DND-41 (cell line): ENCODE results near the gene RNF111.

Experiments used
- EZH2 ChIP-seq: IDR thresholded peaks from 3 replicates; pipeline ENCODE4 v1.6.1; 2012; ENCODE audit warnings: borderline replicate concordance, low read depth, mild to moderate bottlenecking, moderate library complexity, low read length, inconsistent platforms; ENCODE audit not compliant: severe bottlenecking
- TF ChIP-seq, protein P1 (sequence below): IDR thresholded peaks from 2 replicates; pipeline ENCODE4 v1.5.1; 2012; ENCODE audit warnings: borderline replicate concordance, low read length, moderate library complexity, mild to moderate bottlenecking; ENCODE audit not compliant: poor library complexity, severe bottlenecking; ENCODE audit errors: extremely low read depth

DNA sequence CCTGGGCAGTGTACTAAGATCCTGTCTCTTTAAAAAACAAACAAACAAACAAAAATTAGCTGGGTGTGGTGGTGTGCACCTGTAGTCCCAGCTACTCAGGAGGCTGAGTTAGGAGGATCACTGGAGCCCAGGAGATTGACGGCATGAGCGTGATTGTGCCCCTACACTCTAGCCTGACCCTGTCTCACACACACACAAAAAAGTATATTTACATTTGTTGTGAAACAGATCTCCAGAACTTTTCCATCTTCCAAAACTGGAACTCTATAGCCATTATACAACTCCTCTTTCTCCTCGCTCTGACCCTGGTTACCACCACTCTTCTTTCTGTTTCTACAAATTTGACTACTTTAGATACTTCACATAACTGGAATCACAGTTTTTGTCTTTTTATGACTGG, 61.4 kb downstream of the RNF111 start:
- no peak for TF ChIP-seq EZH2
- TF ChIP-seq, protein P1, sequence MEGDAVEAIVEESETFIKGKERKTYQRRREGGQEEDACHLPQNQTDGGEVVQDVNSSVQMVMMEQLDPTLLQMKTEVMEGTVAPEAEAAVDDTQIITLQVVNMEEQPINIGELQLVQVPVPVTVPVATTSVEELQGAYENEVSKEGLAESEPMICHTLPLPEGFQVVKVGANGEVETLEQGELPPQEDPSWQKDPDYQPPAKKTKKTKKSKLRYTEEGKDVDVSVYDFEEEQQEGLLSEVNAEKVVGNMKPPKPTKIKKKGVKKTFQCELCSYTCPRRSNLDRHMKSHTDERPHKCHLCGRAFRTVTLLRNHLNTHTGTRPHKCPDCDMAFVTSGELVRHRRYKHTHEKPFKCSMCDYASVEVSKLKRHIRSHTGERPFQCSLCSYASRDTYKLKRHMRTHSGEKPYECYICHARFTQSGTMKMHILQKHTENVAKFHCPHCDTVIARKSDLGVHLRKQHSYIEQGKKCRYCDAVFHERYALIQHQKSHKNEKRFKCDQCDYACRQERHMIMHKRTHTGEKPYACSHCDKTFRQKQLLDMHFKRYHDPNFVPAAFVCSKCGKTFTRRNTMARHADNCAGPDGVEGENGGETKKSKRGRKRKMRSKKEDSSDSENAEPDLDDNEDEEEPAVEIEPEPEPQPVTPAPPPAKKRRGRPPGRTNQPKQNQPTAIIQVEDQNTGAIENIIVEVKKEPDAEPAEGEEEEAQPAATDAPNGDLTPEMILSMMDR, result no peak
